ENCODE measurements around the gene ZMYND8.

- TF ChIP-seq POLR2AphosphoS5 (IDR thresholded peaks at IDR 0.05): no peak
- TF ChIP-seq POLR2A (IDR thresholded peaks at IDR 0.05): no peak
- TF ChIP-seq EP300 (IDR thresholded peaks at IDR 0.05): no peak
- TF ChIP-seq CTCF (IDR thresholded peaks at IDR 0.05): no peak
Measured at GRCh38 chr20:47161411-47161810, 195.1 kb downstream of the ZMYND8 start.
